GM12801 (cell line): ENCODE results near the gene RASSF5.

Experiments
- TF ChIP-seq, protein P1 (sequence below): IDR thresholded peaks from one replicate; pipeline ENCODE4 v1.5.1; 2011; ENCODE audit warnings: control low read depth; ENCODE audit not compliant: insufficient read length; ENCODE audit errors: extremely low read depth

The RASSF5 gene

DNA sequence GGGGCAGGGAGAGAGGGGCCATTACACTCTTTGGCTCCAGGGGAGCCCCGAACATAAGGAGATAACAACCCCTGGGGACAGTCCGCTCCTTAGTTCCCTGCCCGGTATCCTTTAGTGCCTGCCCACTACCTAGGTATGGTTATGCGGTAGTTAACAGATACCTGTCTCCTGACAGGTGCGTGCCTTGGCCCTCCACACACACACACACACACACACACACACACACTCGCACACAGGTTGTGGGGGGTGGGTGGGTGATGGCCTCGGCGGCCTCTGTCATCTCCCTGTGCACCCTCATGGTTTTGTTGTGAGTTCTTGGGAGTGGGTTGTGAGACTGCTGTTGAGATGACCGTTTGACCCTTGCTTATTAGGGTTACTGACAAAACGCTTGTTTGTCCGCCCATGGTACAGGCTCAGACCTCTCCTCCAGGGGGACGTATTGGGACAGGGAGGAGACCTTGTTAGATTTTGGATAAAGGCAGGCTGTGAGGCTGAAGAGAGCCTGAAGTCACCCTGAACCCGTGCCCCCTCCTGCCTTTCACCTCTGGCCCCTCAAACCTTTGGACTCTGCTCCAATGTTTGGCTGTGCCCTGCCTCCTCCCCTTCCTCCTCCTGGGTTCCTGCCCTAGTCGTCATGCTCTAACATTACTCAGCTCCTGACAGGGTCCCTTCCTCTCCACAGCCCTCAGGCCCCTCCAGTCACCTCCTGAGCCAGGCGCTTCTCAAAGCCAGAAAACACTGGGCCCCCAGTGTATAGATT, 979 bp downstream of the RASSF5 start:
- TF ChIP-seq, protein P1, sequence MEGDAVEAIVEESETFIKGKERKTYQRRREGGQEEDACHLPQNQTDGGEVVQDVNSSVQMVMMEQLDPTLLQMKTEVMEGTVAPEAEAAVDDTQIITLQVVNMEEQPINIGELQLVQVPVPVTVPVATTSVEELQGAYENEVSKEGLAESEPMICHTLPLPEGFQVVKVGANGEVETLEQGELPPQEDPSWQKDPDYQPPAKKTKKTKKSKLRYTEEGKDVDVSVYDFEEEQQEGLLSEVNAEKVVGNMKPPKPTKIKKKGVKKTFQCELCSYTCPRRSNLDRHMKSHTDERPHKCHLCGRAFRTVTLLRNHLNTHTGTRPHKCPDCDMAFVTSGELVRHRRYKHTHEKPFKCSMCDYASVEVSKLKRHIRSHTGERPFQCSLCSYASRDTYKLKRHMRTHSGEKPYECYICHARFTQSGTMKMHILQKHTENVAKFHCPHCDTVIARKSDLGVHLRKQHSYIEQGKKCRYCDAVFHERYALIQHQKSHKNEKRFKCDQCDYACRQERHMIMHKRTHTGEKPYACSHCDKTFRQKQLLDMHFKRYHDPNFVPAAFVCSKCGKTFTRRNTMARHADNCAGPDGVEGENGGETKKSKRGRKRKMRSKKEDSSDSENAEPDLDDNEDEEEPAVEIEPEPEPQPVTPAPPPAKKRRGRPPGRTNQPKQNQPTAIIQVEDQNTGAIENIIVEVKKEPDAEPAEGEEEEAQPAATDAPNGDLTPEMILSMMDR, result no peak

DNA sequence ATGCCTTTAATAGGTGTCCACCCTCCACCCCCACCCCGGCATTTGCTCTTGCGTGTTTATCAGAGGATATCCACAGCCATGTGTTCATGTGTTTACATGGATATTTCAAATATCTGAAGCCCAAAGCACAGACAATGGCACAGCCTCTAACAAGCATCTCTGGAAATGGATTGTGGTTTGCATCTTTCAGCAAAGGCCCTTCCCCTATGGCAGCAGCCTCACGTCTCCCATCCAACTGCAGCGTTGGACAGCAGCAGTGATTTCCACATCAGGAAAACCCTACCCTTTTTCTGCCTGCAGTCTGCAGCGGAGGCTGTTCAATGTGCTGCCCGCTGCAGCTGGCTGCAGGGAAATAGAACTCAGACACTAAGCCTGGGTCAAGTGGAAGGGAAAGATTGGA, 1.6 kb downstream of the RASSF5 start:
- TF ChIP-seq, protein P1, result no peak

DNA sequence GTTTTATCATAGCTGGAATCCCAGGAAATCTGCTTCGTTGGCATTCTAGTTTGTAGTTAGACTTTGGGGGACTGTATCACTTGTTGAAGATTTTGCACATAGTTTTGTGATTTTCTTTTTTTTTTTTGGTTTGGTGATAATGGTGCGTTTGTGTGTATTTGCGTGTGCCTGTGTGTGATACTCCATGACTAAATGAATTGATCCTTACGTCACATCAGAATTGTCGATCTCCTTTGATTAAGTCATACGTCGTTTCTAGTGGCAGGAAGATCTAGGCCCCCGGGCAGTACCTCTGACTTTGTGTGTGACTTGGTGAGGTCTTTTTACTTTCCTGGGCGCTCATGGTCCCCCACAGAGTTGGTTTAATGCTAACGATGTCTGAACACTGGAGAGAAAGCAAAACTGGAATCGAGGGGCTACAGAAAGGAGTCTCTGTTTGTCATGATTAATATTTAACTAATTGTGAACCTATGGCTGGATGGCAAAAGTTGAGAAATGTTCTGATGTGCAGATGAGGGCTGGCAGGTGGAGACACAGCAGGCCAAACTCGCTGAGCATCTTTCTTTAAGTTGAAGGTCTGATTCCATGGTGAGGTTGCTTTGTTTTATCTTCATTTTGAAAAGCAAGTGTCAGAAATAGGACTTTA, 2.4 kb downstream of the RASSF5 start:
- TF ChIP-seq, protein P1, result no peak

DNA sequence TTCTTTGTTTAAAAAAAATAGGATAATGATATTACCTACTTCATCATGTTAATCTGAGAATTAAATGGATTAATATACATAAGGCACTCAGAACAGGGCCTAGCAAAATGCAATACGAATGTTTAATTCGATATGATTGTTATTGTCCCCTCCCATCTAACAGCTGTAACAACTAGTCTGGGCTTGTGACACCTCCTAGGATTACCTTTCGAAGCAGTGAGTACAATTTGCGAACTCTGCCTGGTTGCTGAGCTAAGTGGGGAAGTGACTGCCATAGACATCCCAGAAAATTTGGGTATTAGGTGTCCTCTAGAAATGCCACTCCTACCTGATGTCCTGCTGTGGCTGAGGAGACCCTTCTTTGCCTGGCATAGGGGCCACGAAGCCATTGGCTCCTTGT, 3.0 kb downstream of the RASSF5 start:
- TF ChIP-seq, protein P1, result no peak

DNA sequence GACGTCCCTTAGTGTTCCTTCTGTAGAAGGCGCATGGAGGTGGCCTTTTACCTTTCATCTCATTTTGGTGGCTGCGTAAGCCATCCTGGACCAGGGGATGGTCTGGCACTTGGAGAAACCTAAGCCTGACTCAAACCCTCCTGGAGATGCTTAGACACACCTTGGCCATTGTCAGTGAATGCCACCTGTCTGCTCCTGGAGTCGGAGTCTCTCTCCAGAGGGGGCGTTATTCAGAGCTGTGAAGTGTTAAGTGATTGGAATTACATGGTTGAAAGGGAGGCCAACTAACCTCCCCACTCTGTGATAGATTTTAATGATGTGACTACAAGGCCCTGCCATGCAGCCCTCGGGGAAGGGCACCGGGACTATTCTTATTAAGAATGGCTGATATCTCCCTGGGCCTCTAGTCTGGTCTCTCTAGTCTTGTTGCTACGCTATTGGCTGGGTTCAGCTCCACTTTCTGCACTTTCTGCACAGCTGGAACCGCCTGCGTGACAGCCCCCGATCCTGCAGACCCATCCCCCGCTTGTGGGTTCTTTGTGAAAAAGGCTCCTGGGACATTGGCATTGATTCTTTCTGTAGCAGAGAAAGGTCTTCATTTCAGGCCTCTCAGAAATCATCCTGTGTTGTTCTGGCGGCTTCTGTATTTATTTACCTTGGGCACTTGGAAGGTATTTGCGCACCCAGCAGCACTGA, 4.2 kb downstream of the RASSF5 start:
- TF ChIP-seq, protein P1, result no peak

DNA sequence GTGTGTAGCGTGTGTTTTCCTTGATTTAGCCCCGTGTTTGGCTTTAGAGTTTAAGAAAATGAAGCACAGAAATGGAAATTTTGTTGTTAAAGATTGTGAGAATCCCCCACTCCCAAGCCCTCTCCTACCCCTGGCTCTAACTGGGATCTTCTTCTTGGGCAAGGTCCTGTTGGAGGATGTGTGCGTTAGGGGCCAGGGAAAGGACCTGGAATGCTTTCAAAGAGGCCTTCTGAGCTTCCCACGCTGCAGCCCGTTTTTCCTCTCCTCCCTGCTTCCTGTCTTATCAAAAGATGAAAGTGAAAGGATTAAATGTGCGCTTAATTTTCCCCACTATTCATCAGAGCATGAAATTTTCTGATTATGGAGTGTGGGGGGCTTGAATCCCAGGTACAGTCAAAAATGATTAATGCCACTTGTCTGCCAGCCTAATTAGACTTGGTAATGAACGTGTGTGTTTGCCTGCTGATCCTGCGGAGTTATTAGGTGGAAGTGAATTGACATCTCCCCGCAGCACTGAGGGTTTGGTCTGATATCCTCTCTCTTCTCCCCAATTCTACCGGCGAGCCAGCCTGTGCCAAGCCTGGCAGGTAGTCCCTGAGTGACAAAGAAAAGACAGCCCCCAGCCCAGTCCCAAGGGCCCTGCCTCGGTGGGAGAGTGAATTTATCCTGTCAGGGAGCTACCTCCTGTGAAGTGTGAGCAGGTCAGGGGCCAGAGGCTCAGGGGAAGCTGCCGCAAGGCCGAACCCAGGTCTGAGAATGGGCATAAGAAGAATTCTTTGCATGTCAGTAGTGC, 4.9 kb downstream of the RASSF5 start:
- TF ChIP-seq, protein P1, result no peak

DNA sequence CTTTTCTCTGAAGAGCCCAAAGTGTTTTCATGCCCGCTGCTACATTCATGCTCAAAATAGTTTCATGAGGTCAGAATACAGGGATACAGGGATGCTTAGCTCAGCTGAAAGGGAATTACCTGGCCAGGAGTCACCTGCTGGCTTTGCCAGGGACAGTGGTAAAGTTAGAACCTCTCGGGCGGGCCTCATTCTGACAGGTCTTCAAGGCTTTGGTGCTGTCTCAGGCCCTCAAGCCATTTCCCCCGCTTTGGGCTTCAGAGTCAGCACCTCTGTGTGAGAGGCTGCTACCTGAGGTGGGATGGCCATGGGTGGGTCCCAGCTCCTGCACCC, 5.5 kb downstream of the RASSF5 start:
- TF ChIP-seq, protein P1, result no peak
